Nasal cavity respiratory epithelium epithelial cell of viscerocranial mucosa (primary cell): Measurements from ENCODE around the gene NEU4. TPM values are rescaled to one million over a fixed set of nuclear protein-coding genes. Genes with fewer than 3 reads are reported as not detected.

Source experiments
- total RNA-seq: library from RNA; depleted of rRNA; stranded (reverse); fragments of >200 nt; gene quantifications from 2 replicates; pipeline ENCODE4 v1.2.3, GENCODE V29; 2014

NEU4 gene, protein sequence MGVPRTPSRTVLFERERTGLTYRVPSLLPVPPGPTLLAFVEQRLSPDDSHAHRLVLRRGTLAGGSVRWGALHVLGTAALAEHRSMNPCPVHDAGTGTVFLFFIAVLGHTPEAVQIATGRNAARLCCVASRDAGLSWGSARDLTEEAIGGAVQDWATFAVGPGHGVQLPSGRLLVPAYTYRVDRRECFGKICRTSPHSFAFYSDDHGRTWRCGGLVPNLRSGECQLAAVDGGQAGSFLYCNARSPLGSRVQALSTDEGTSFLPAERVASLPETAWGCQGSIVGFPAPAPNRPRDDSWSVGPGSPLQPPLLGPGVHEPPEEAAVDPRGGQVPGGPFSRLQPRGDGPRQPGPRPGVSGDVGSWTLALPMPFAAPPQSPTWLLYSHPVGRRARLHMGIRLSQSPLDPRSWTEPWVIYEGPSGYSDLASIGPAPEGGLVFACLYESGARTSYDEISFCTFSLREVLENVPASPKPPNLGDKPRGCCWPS
- total RNA-seq = 0.07 TPM in 1 of 2 replicates, not detected in the other

DNA sequence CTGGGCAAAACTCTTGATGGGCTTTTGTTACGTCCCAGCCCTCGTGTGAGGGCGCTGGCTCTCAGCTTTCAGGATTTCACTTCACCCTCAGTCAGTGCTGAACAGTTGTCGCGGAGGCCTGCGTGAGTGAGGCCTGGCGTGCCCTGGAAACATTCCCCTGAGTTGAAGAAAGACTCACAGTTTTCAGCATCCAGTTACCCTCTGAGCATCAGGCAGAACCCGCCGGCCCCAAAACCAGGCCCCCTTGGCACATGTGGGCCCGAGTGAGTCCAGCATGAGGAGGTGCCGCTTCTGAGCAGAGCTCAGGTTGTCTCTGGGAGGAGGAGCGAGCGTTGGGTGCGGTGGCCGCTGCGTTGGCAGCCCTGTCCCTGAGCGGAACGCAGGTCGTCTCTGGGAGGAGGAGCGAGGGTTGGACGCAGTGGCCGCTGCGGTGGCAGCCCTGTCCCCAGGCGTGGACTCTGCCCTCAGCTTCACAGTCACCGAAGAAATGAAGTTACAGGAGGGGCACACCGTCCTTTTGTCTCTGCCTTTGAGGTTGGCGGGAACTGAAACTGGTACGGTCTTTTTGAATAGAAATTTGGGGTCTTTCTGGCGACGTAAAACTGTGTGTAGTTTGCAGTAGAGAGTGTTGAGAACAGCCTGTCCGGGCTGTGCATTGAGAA, at the start of gene NEU4:
TSS of gene NEU4 (plus strand) at position 473 of the 662 bp plus-strand sequence. CDS start 5,292 bp downstream, outside the sequence.

DNA sequence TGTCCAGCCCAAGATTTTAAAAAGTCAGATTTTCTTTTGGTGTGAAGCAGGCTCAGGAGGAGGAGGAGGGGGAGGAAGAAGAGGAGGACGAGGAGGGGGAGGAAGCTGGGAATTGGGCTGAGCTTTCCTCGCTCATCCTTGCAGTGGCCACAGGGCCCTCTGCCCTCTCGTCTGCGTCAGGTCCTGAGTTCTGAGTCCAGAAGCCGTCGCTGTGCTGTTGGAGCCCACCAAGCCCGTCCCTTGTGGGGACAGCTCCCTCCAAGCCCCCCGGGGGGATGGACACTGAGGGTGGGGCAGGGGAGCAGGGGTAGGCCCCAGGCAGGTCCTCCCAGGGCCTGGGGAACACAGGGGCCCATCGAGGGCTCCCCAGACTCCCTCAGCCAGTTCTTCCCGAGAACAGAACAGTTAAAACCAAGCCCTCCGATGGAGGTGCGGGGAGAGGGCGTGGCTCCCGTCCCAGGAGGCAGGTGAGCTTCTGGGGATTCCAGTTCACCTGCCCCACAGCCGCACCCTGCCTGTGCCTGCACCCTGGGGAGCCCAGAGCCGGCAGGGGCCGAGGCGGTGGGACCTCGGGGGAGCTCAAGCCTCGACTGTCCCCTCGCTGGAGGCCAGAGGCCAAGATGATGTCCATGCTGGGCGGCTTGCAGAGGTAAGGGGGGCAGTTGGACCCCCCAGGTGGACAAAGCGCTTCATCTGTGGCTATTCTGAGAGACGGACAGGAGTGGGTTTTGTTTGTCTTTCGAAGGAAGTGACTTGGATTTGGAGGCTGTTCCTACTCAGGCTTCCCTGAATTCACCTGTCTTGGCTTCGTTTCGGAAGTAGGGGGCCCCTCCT, 32.4 kb upstream of the NEU4 start, which contains the start of gene GAL3ST2:
TSS of gene GAL3ST2 (plus strand) at position 487 of the 834 bp plus-strand sequence. CDS start at position 621, 134 bp downstream.

DNA sequence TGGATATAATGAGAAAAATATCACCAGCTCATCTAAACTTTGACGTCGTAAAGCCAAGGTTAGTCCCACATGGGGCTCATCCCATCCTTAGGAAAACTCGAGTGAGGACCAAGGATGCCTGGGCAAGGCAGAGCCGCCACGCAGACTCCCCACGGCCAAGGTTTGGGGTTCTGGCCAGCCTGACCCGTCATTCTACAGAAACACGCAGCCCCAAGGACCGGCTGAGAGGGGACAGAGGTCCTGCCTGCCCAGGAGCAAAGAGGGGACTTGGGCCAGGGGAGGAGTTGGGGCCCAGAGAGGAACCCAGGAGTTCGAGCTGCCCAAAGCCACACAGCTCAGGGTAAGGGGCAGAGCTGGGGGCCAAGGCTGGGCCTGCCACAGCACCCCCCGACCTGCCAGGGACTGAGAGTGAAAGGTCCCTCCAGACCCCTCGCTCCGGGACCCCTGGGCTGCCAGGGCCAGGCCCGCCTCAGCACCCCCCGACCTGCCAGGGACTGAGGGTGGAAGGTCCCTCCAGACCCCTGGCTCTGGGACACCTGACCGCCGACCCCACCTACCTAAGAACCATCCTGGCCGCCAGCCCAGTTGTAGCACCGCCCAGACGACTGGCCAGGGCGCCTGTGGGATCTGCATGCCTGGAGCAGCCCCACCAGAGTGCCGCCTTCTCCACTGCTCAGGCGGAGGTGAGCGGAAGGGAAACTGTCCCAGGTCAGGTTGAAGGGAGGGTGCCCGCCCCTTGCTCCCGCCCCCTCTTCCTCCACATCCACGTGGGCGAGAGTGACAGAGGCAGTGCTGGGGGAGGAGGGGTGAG, 49.4 kb downstream of the NEU4 start, which contains the start of gene PDCD1:
TSS of gene PDCD1 (minus strand) at position 689 of the 811 bp plus-strand sequence. CDS start at position 633, 56 bp downstream.

Other genes starting within 250 kb of the NEU4 start
- 48.1 and 53.0 TPM in 2 replicates for gene THAP4, start 172.0 kb upstream of the NEU4 start, total RNA-seq
- 39.6 and 86.1 TPM in 2 replicates for gene ATG4B, start 171.5 kb upstream of the NEU4 start, total RNA-seq
- gene DTYMK, start 122.4 kb upstream of the NEU4 start, total RNA-seq = 10.7 and 14.4 TPM in 2 replicates
- 30.1 and 39.6 TPM in 2 replicates for gene ING5, start 107.2 kb upstream of the NEU4 start, total RNA-seq
- gene D2HGDH, start 74.6 kb upstream of the NEU4 start, total RNA-seq = 9.9 and 16.6 TPM in 2 replicates
- gene GAL3ST2, start 32.4 kb upstream of the NEU4 start, total RNA-seq = 0.36 TPM in 1 of 2 replicates, not detected in the other
- gene PDCD1, start 49.7 kb downstream of the NEU4 start, total RNA-seq = not detected in 2 replicates
- not detected in 2 replicates for gene RTP5, start 60.5 kb downstream of the NEU4 start, total RNA-seq